GM12878 (cell line): Measurements from ENCODE around the gene FANCC. TPM values are rescaled to one million over a fixed set of nuclear protein-coding genes. Genes with fewer than 3 reads are reported as not detected.

Source experiments
- ATAC-seq: fragments of 200-7000 bp; cut with Tn5 transposase; 3 replicates; pipeline ENCODE4 v1.9.1; 2020; ENCODE audit warnings: mild to moderate bottlenecking, moderate library complexity
- BruUV-seq: library from RNA; stranded (reverse); fragments of 400-500 nt; replicated peaks from 2 replicates; lab custom pipeline; 2021; lab: Mats Ljungman, UMichigan
- CTCF ChIA-PET: fragments of 300-600 bp; sonication (Branson Sonifier 250); formaldehyde crosslinking; extraction: SDS; loops from one replicate; lab custom pipeline; 2021; ENCODE audit warnings: inconsistent platforms; lab: Yijun Ruan, JAX
- POLR2A ChIA-PET: fragments of 350-600 bp; formaldehyde crosslinking; extraction: SDS; loops from one replicate; lab custom pipeline; 2021; ENCODE audit warnings: inconsistent platforms; lab: Charles Lee
- RAD21 ChIA-PET: fragments of 300-600 bp; sonication (Branson Sonifier 250); formaldehyde crosslinking; loops from one replicate; lab custom pipeline; 2023; ENCODE audit warnings: antibody characterized with exemption; ENCODE audit not compliant: unreplicated experiment; lab: Charles Lee
- SMC1A ChIA-PET: fragments of 300-600 bp; sonication (Branson Sonifier 250); formaldehyde crosslinking; loops from one replicate; lab custom pipeline; 2023; ENCODE audit not compliant: unreplicated experiment, uncharacterized antibody; lab: Charles Lee
- DNase-seq: peaks from one replicate; pipeline ENCODE4 v3.0.0-alpha.2; 2011; ENCODE audit warnings: low read depth, low spot score
- FAIRE-seq: peaks from 3 replicates; lab custom pipeline; 2011; peaks lifted over from hg19 to GRCh38; lab: Jason Lieb, UNC
- H2AFZ ChIP-seq: 2 replicates; pipeline ENCODE4 v1.6.0; 2011; ENCODE audit warnings: low read depth, low read length, control low read depth; ENCODE audit not compliant: control insufficient read depth
- H3K27ac ChIP-seq: 2 replicates; pipeline ENCODE4 v1.5.1; 2011; ENCODE audit warnings: control low read depth; ENCODE audit not compliant: control insufficient read depth, insufficient read depth
- H3K27me3 ChIP-seq, 2 experiments: replicated peaks in 1 of 2; 2 replicates each; pipeline versions ENCODE4 v1.6.0 to v1.6.1; 2011; ENCODE audit warnings: low read length in 1 of 2; ENCODE audit not compliant: control insufficient read depth in 2 of 2, insufficient read depth in 2 of 2
- H3K36me3 ChIP-seq, 2 experiments: 2 replicates each; pipeline ENCODE4 v1.5.1; 2011; ENCODE audit warnings: low read length in 1 of 2; ENCODE audit not compliant: control insufficient read depth in 2 of 2, insufficient read depth in 2 of 2
- H3K4me1 ChIP-seq: 2 replicates; pipeline ENCODE4 v1.6.1; 2011; ENCODE audit warnings: mild to moderate bottlenecking, low read length, moderate library complexity, mixed read lengths; ENCODE audit not compliant: control insufficient read depth, insufficient read depth
- H3K4me2 ChIP-seq: 2 replicates; pipeline ENCODE4 v1.6.0; 2011; ENCODE audit warnings: control low read depth; ENCODE audit not compliant: control insufficient read depth, insufficient read depth
- H3K4me3 ChIP-seq: fragments of 200-600 bp; sonication (generic); 2 replicates; pipeline ENCODE4 v1.5.1; 2016
- H3K79me2 ChIP-seq: 2 replicates; pipeline ENCODE4 v1.6.0; 2011; ENCODE audit warnings: low read length; ENCODE audit not compliant: control insufficient read depth, insufficient read depth
- H3K9ac ChIP-seq: 2 replicates; pipeline ENCODE4 v1.8.0; 2011; ENCODE audit warnings: low read length, control low read depth, mixed read lengths; ENCODE audit not compliant: control insufficient read depth, insufficient read depth
- H3K9me3 ChIP-seq: replicated peaks from 3 replicates; pipeline ENCODE4 v1.5.1; 2011; ENCODE audit warnings: mild to moderate bottlenecking, low read length; ENCODE audit not compliant: control insufficient read depth, insufficient read depth
- H4K20me1 ChIP-seq: 2 replicates; pipeline ENCODE4 v1.6.0; 2011; ENCODE audit not compliant: control insufficient read depth, insufficient read depth
- BCL11A ChIP-seq: IDR thresholded peaks from 2 replicates; pipeline ENCODE4 v1.6.1; 2011; ENCODE audit warnings: low read depth, low read length
- BCL3 ChIP-seq: IDR thresholded peaks from 2 replicates; pipeline ENCODE4 v1.6.1; 2011; ENCODE audit warnings: borderline replicate concordance, low read depth, mild to moderate bottlenecking, moderate library complexity, low read length; ENCODE audit not compliant: insufficient read depth, poor library complexity, severe bottlenecking
- BRCA1 ChIP-seq: IDR thresholded peaks from 2 replicates; pipeline ENCODE4 v1.6.1; 2011; ENCODE audit warnings: low read depth, low read length, improper control_type of control experiment
- CBFB ChIP-seq: IDR thresholded peaks from 2 replicates; pipeline ENCODE4 v1.6.1; 2016; ENCODE audit warnings: antibody characterized with exemption, low read depth
- E4F1 ChIP-seq: fragments of 450-650 bp; IDR thresholded peaks from 2 replicates; pipeline ENCODE4 v1.6.1; 2018; ENCODE audit warnings: borderline replicate concordance, mild to moderate bottlenecking; ENCODE audit not compliant: partially characterized antibody
- EED ChIP-seq: sonication (generic); IDR thresholded peaks from 2 replicates; pipeline ENCODE4 v1.6.1; 2016; ENCODE audit warnings: antibody characterized with exemption, low read depth
- ELK1 ChIP-seq: IDR thresholded peaks from 2 replicates; pipeline ENCODE4 v1.6.1; 2012; ENCODE audit warnings: low read depth, low read length, improper control_type of control experiment
- POU2F2 ChIP-seq: IDR thresholded peaks from 3 replicates; pipeline ENCODE4 v1.6.1; 2011; ENCODE audit warnings: low read depth, mild to moderate bottlenecking, low read length, borderline replicate concordance
- SMAD1 ChIP-seq: fragments of 450-650 bp; IDR thresholded peaks from 2 replicates; pipeline ENCODE4 v1.6.1; 2018; ENCODE audit warnings: mild to moderate bottlenecking, low read depth; ENCODE audit not compliant: partially characterized antibody
- SMARCA5 ChIP-seq: fragments of 450-650 bp; IDR thresholded peaks from 2 replicates; pipeline ENCODE4 v1.6.1; 2017; ENCODE audit warnings: mild to moderate bottlenecking
- STAT1 ChIP-seq: fragments of 450-650 bp; conservative IDR thresholded peaks from 2 replicates; pipeline ENCODE4 v1.6.1; 2014; ENCODE audit warnings: antibody characterized with exemption, mild to moderate bottlenecking
- TBL1XR1 ChIP-seq: IDR thresholded peaks from 2 replicates; pipeline ENCODE4 v1.6.1; 2012; ENCODE audit warnings: low read depth, low read length, improper control_type of control experiment
- YY1 ChIP-seq: IDR thresholded peaks from 2 replicates; pipeline ENCODE4 v1.6.1; 2011; ENCODE audit warnings: low read depth, mild to moderate bottlenecking, low read length
- ZBTB4 ChIP-seq: fragments of 450-650 bp; formaldehyde crosslinking; IDR thresholded peaks from 2 replicates; pipeline ENCODE4 v1.4.0; 2022; ENCODE audit warnings: mild to moderate bottlenecking, moderate library complexity
- ZNF384 ChIP-seq: IDR thresholded peaks from 2 replicates; pipeline ENCODE4 v1.6.1; 2012; ENCODE audit warnings: low read depth, mild to moderate bottlenecking, low read length, improper control_type of control experiment, borderline replicate concordance
- WGBS: methylation state at CpG from one replicate; pipeline ENCODE4 v1.1.6; 2016; ENCODE audit warnings: low lambda C conversion rate; ENCODE audit not compliant: insufficient replicate concordance, insufficient coverage; ENCODE audit errors: missing lambda C conversion rate; 5-methylcytosine and 5-hydroxymethylcytosine counted together
- in situ Hi-C: fragments of 300-500 bp; cut with MboI; formaldehyde crosslinking; loops from 9 replicates; pipeline ENCODE4 v1.14.3; 2018; ENCODE audit warnings: mixed read lengths
- intact Hi-C: fragments of 100-400 bp; cut with micrococcal nuclease; formaldehyde crosslinking; loops from one replicate; pipeline ENCODE4 v1.14.2; 2022; ENCODE audit not compliant: unreplicated experiment
- polyA plus RNA-seq, 11 experiments: library from polyadenylated mRNA; depleted of rRNA in 4 of 11; unstranded in 6 of 11; stranded (reverse) in 5 of 11; fragments of >200 nt; fragmentation: Nextera tagmentation in 4 of 11; fragmentation: Illumina TruSeq in 1 of 11; extraction: Ambion mirVana in 4 of 11; extraction: Trizol in 1 of 11; gene quantifications; 1 replicate in 1 of 11; 2 replicates in 10 of 11; pipeline versions ENCODE4 v1.2.1 to v1.2.3, GENCODE V29; 2011 to 2016; ENCODE audit warnings: inconsistent platforms in 2 of 11, missing spikeins in 2 of 11, low read depth in 1 of 11
- total RNA-seq, 4 experiments: library from RNA; depleted of rRNA in 3 of 4; stranded (reverse); fragments of >200 nt in 3 of 4; fragmentation: Illumina TruSeq in 1 of 4; extraction: Trizol in 1 of 4; gene quantifications; 2 replicates each; pipeline versions ENCODE4 v1.2.1 to v1.2.3, GENCODE V29; 2013 to 2021

Gene FANCC
- total and polyA plus RNA-seq, 10 of the 15 experiments (the other 5 are each of a cell fraction or from before 2014, with no cell fraction given), result 1.2 to 16.8 (median 10.5) TPM

- no peak for TF ChIP-seq E4F1
- TF ChIP-seq EED, result no peak
- TF ChIP-seq STAT1, result no peak
- no peak for TF ChIP-seq CBFB
- no peak for TF ChIP-seq SMAD1
Measured at GRCh38 chr9:95057101-95057500, 260.4 kb downstream of the FANCC start (continued).

GRCh38 chr9:95055851-95056551, 261.5 kb downstream of the FANCC start:
- RAD21 ChIA-PET, result interaction anchor here (1.0 kb wide), 1 partner anchor 72 kb away, joined by 3 read pairs; no protein-coding TSS in a partner anchor
- FAIRE-seq (no peak), ATAC-seq (no peak), DNase-seq (no peak)
- Histone ChIP-seq H3K27ac (no peak overlapping the region), H3K36me3 (peaks cover 0 to 4% of the 10 kb centered on the region in 2 experiments; a peak in 1 of 4 replicates), H3K4me2 (no peak overlapping the region), H3K9me3 (no peaks in the 10 kb centered on the region), H4K20me1 (no peaks in the 10 kb centered on the region), H3K4me1 (no peaks in the 10 kb centered on the region), H3K9ac (no peak overlapping the region), H3K79me2 (no peaks in the 10 kb centered on the region), H3K27me3 (no peaks in the 10 kb centered on the region), H2AFZ (no peak overlapping the region), H3K4me3 (no peak overlapping the region)
- CTCF ChIA-PET, result interaction anchor here (0.9 to 1.0 kb wide), 2 partner anchors 112 to 273 kb away, joined by 3 to 4 read pairs; no protein-coding TSS in a partner anchor
- intact Hi-C loops (no loop called here), in situ Hi-C loops (no loop called here)
- 85% methylated on average over 15 of the region's 15 CpGs for WGBS
- BruUV-seq, result no TSS peak
- SMC1A ChIA-PET, result no interaction called here
- POLR2A ChIA-PET, result no interaction called here
- TF ChIP-seq BRCA1, result no peak
- no peak for TF ChIP-seq YY1
- TF ChIP-seq BCL11A, result no peak
- TF ChIP-seq ZBTB4 (CRISPR knock-in tag), result no peak
- TF ChIP-seq ELK1, result no peak
- TF ChIP-seq TBL1XR1, result no peak
- no peak for TF ChIP-seq POU2F2
- no peak for TF ChIP-seq ZNF384
- no peak for TF ChIP-seq SMARCA5
- no peak for TF ChIP-seq BCL3
